Activated CD4-positive, alpha-beta T cell treated with anti-CD3 and anti-CD28 coated beads, Interleukin-2, Interleukin-4, amounts not matched to agents 100 ng/mL and 50 ng/mL, durations not matched to agents 16 hours and 8 hours (primary cell): ENCODE results near the gene MYLK3.
"Not testable (repeated sequence)": the region's sequence is repeated elsewhere in the genome, so short reads cannot be mapped to it uniquely, and the experiment has no call there.

Source experiments
- DNase-seq: peaks from one replicate; pipeline ENCODE4 v3.0.0-alpha.2; 2020; ENCODE audit warnings: low spot score

Gene MYLK3

GRCh38 chr16:46689365-46690280 lies 58.5 kb downstream of the MYLK3 start, which contains the start of gene ORC6:
Gene ORC6 (plus strand): TSS chr16:46689659. CDS start chr16:46689706, 47 bp downstream.
- peak; percentile 98 for DNase-seq

GRCh38 chr16:46688654-46689364 lies 59.3 kb downstream of the MYLK3 start, which contains the start of gene VPS35:
Gene VPS35 (minus strand): TSS chr16:46689178. CDS start chr16:46689133, 45 bp downstream.
- DNase-seq: peak; percentile 100

- DNase-seq: no peak
These were observed 60.0 kb downstream of the MYLK3 start for GRCh38 chr16:46688101-46688653.

GRCh38 chr16:46687486-46687885 lies 60.7 kb downstream of the MYLK3 start:
- DNase-seq: no peak

- no peak for DNase-seq
These were observed 61.2 kb downstream of the MYLK3 start for GRCh38 chr16:46686815-46687473.

GRCh38 chr16:46681867-46682266 lies 66.3 kb downstream of the MYLK3 start:
- not testable (repeated sequence) for DNase-seq

- not testable (repeated sequence) for DNase-seq
These were observed 70.2 kb downstream of the MYLK3 start for GRCh38 chr16:46677943-46678342.

- peak; percentile 65 for DNase-seq
These were observed 74.7 kb downstream of the MYLK3 start for GRCh38 chr16:46673320-46674013.

GRCh38 chr16:46662123-46662522 lies 86.0 kb downstream of the MYLK3 start:
- DNase-seq: no peak

- peak; percentile 38 for DNase-seq
These were observed 89.2 kb downstream of the MYLK3 start for GRCh38 chr16:46658925-46659324.
